Measurements from ENCODE around the gene PARVG.

PARVG gene

DNA sequence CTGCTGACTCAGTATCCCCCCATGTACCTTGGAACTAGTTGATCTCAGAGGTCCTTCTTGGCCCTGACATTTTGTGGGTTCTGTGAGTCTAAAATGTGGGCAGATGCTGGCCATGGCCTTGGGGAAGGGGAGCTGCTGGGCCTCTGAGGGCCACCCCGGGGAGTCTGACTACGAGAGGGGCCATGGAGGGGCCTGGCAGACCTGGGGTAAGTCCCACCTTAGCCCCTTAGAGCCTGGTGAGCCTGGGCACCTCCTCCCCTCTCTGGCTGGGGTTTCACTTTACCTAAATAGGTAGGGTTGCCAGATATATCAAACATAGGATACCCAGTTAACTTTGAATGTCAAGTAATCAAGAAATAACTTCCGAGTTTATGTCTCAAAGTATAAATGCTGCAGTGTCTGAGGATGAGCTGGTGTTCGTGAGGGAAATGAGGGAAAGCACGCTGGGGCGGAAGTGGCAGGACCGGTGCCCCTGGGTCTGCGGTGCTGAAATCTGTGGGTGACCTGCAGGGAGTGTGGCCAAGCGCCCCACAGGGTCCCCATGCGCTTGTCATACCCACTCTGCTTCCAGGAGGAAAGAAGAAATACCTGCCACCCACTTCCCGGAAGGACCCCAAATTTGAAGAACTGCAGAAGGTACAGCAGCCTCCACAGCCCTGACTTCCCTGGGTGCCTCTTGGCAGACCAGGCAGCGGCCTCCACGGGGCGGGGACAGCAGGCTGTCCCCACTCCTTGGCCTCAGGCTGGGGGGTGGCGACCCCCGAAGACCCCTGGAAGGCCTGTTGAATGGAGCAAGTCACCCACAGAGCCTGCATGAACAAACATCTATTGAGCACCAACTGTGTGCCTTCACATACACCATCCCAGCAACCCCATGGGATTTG is 4.8 kb downstream of the PARVG start:
- no peaks in the 10 kb centered on the region for H3K9me3 ChIP-seq (ENCODE audit: insufficient read depth, low read length, severe bottlenecking)
- peaks cover 23% of the 10 kb centered on the region for H3K79me2 ChIP-seq (ENCODE audit: insufficient read depth, low read length)
- H4K20me1 ChIP-seq (ENCODE audit: insufficient read depth, low read length), result peaks cover 18% of the 10 kb centered on the region
- peaks cover 25% of the 10 kb centered on the region for H3K36me3 ChIP-seq (ENCODE audit: insufficient read depth, low read length)
- no peak overlapping the region for H3K4me2 ChIP-seq (ENCODE audit: insufficient read depth, low read length)
- H3K27ac ChIP-seq (ENCODE audit: low read length), result no peak overlapping the region
- no peaks in the 10 kb centered on the region for H3K27me3 ChIP-seq (ENCODE audit: insufficient read depth, low read length, poor library complexity)
- H3K9ac ChIP-seq (ENCODE audit: low read depth, low read length), result no peak overlapping the region
- DNase-seq (no peak), ATAC-seq (ENCODE audit: insufficient read depth, low read depth) (no peak)
- H2AFZ ChIP-seq (ENCODE audit: low read depth, low read length), result no peak overlapping the region
- no peak for TF ChIP-seq EZH2 (IDR thresholded peaks at IDR 0.05; ENCODE audit: borderline replicate concordance, low read depth, low read length, severe bottlenecking)
- TF ChIP-seq, protein P1, sequence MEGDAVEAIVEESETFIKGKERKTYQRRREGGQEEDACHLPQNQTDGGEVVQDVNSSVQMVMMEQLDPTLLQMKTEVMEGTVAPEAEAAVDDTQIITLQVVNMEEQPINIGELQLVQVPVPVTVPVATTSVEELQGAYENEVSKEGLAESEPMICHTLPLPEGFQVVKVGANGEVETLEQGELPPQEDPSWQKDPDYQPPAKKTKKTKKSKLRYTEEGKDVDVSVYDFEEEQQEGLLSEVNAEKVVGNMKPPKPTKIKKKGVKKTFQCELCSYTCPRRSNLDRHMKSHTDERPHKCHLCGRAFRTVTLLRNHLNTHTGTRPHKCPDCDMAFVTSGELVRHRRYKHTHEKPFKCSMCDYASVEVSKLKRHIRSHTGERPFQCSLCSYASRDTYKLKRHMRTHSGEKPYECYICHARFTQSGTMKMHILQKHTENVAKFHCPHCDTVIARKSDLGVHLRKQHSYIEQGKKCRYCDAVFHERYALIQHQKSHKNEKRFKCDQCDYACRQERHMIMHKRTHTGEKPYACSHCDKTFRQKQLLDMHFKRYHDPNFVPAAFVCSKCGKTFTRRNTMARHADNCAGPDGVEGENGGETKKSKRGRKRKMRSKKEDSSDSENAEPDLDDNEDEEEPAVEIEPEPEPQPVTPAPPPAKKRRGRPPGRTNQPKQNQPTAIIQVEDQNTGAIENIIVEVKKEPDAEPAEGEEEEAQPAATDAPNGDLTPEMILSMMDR (IDR thresholded peaks at IDR 0.05; ENCODE audit: borderline replicate concordance, extremely low read depth, low read length, poor library complexity, severe bottlenecking), result no peak
- H3K4me1 ChIP-seq (ENCODE audit: insufficient read depth, low read length), result peaks cover 27% of the 10 kb centered on the region
- no peak overlapping the region for H3K4me3 ChIP-seq (ENCODE audit: low read depth in 1 of 2, low read length in 2 of 2)

DNA sequence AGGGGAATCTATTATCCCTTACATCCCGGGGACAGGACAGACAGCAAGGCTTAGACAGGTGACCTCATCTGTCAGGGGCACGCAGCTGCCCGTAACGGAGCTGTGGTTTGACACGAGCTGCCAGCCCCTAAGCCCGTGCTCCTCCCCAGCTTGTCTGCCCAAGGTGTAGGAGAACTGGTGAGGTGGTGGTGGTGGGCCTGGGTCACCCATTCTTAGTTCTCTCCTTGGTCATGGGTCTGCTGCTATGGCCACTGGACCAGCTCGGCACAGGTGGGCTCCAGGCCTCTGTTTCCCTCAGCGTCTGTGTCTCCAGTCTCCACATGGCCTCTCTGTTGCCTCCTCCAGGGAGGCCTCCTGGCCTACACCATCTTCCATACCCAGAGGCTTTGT is 5.4 kb downstream of the PARVG start:
- no peak for ATAC-seq (ENCODE audit: insufficient read depth, low read depth)

DNA sequence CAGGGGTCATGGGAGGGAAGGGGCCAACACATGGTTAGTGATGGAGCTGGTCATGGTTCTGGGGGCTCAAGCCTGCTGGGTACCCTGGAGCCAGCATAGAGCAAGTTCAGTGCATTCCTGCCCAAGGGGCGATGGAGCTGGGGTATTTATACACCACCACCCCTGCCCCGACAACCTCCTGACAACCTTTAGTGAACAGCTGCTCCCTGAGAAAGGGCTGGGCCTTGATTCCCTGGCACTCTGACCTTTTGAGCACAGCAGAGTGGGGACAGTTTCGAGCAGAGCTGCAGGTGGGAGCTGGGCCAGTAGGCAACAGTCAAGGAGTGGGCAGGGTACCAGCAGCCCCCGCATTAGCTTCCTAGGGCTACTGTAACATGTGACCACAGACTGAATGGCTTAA is 6.0 kb downstream of the PARVG start:
- peaks cover 18% of the 10 kb centered on the region for H4K20me1 ChIP-seq (ENCODE audit: insufficient read depth, low read length)
- peaks cover 25% of the 10 kb centered on the region for H3K36me3 ChIP-seq (ENCODE audit: insufficient read depth, low read length)
- no peak for TF ChIP-seq EZH2 (IDR thresholded peaks at IDR 0.05; ENCODE audit: borderline replicate concordance, low read depth, low read length, severe bottlenecking)
- peaks cover 19% of the 10 kb centered on the region for H3K79me2 ChIP-seq (ENCODE audit: insufficient read depth, low read length)
- DNase-seq, result no peak
- no peak overlapping the region for H3K27ac ChIP-seq (ENCODE audit: low read length)
- H3K4me3 ChIP-seq (ENCODE audit: low read depth in 1 of 2, low read length in 2 of 2), result no peak overlapping the region
- no peak overlapping the region for H2AFZ ChIP-seq (ENCODE audit: low read depth, low read length)
- H3K27me3 ChIP-seq (ENCODE audit: insufficient read depth, low read length, poor library complexity), result no peaks in the 10 kb centered on the region
- no peak for ATAC-seq (ENCODE audit: insufficient read depth, low read depth)
- no peaks in the 10 kb centered on the region for H3K9me3 ChIP-seq (ENCODE audit: insufficient read depth, low read length, severe bottlenecking)
- no peak overlapping the region for H3K9ac ChIP-seq (ENCODE audit: low read depth, low read length)
- H3K4me2 ChIP-seq (ENCODE audit: insufficient read depth, low read length), result no peak overlapping the region
- peaks cover 18% of the 10 kb centered on the region for H3K4me1 ChIP-seq (ENCODE audit: insufficient read depth, low read length)

More for the DNA sequence above, 5.4 kb downstream of the PARVG start:
- Histone ChIP-seq H3K79me2 (ENCODE audit: insufficient read depth, low read length) (peaks cover 23% of the 10 kb centered on the region), H3K9ac (ENCODE audit: low read depth, low read length) (no peak overlapping the region), H3K27me3 (ENCODE audit: insufficient read depth, low read length, poor library complexity) (no peaks in the 10 kb centered on the region), H3K27ac (ENCODE audit: low read length) (no peak overlapping the region), H2AFZ (ENCODE audit: low read depth, low read length) (no peak overlapping the region), H3K4me3 (ENCODE audit: low read depth in 1 of 2, low read length in 2 of 2) (no peak overlapping the region), H4K20me1 (ENCODE audit: insufficient read depth, low read length) (peaks cover 18% of the 10 kb centered on the region), H3K4me1 (ENCODE audit: insufficient read depth, low read length) (peaks cover 20% of the 10 kb centered on the region), H3K4me2 (ENCODE audit: insufficient read depth, low read length) (no peak overlapping the region), H3K9me3 (ENCODE audit: insufficient read depth, low read length, severe bottlenecking) (no peaks in the 10 kb centered on the region), H3K36me3 (ENCODE audit: insufficient read depth, low read length) (peaks cover 25% of the 10 kb centered on the region)
- no peak for DNase-seq
- no peak for TF ChIP-seq EZH2 (IDR thresholded peaks at IDR 0.05; ENCODE audit: borderline replicate concordance, low read depth, low read length, severe bottlenecking)
- TF ChIP-seq, protein P1 (IDR thresholded peaks at IDR 0.05; ENCODE audit: borderline replicate concordance, extremely low read depth, low read length, poor library complexity, severe bottlenecking), result no peak

DNA sequence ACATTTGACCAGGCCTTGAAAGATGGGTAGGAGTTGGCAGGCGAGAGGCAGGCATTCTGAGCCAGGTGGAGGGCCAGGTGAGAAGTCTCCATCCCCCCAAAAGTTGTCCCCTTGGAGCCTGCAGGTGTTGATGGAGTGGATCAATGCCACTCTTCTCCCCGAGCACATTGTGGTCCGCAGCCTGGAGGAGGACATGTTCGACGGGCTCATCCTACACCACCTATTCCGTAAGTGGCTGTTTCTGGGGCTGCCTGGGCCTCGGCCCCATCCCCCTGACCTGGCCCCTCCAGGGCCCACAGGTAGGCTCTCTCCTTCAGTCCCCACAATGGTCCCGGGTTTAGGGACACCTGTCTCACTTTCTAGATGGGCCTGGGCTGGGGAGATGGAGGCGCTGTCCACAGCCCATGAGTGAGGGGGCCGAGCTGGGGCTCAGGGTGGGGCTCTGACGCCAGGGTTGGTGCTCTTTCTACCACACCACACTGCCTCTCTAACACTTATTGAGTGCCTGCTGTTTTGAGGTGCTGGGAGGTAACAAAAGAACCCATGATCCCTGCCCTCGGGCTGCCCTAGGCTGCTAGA is 7.0 kb downstream of the PARVG start:
- peaks cover 9% of the 10 kb centered on the region for H3K79me2 ChIP-seq (ENCODE audit: insufficient read depth, low read length)
- no peak overlapping the region for H3K27ac ChIP-seq (ENCODE audit: low read length)
- H3K4me1 ChIP-seq (ENCODE audit: insufficient read depth, low read length), result peaks cover 8% of the 10 kb centered on the region
- H3K9me3 ChIP-seq (ENCODE audit: insufficient read depth, low read length, severe bottlenecking), result no peaks in the 10 kb centered on the region
- peaks cover 16% of the 10 kb centered on the region for H4K20me1 ChIP-seq (ENCODE audit: insufficient read depth, low read length)
- H3K9ac ChIP-seq (ENCODE audit: low read depth, low read length), result no peak overlapping the region
- H2AFZ ChIP-seq (ENCODE audit: low read depth, low read length), result no peak overlapping the region
- H3K36me3 ChIP-seq (ENCODE audit: insufficient read depth, low read length), result peaks cover 25% of the 10 kb centered on the region
- no peaks in the 10 kb centered on the region for H3K27me3 ChIP-seq (ENCODE audit: insufficient read depth, low read length, poor library complexity)
- H3K4me2 ChIP-seq (ENCODE audit: insufficient read depth, low read length), result no peak overlapping the region
- no peak for DNase-seq
- TF ChIP-seq EZH2 (IDR thresholded peaks at IDR 0.05; ENCODE audit: borderline replicate concordance, low read depth, low read length, severe bottlenecking), result no peak
- TF ChIP-seq, protein P1 (IDR thresholded peaks at IDR 0.05; ENCODE audit: borderline replicate concordance, extremely low read depth, low read length, poor library complexity, severe bottlenecking), result no peak
- no peak for ATAC-seq (ENCODE audit: insufficient read depth, low read depth)
- no peak overlapping the region for H3K4me3 ChIP-seq (ENCODE audit: low read depth in 1 of 2, low read length in 2 of 2)

Data from DND-41 (cell line).